WI38 (cell line): ENCODE measurements around the gene RSAD1.

Experiments
- H3K4me3 ChIP-seq: 2 replicates; pipeline ENCODE4 v1.5.1; 2011; ENCODE audit warnings: low read depth, mild to moderate bottlenecking, control low read depth, low read length
- CTCF ChIP-seq: IDR thresholded peaks from 2 replicates; pipeline ENCODE4 v1.5.1; 2012; ENCODE audit warnings: low read depth, mild to moderate bottlenecking, control low read depth, low read length

The RSAD1 gene

GRCh38 chr17:50440172-50440837 is 38.4 kb upstream of the RSAD1 start:
- TF ChIP-seq CTCF: no peak
- H3K4me3 ChIP-seq: no peak overlapping the region

DNA sequence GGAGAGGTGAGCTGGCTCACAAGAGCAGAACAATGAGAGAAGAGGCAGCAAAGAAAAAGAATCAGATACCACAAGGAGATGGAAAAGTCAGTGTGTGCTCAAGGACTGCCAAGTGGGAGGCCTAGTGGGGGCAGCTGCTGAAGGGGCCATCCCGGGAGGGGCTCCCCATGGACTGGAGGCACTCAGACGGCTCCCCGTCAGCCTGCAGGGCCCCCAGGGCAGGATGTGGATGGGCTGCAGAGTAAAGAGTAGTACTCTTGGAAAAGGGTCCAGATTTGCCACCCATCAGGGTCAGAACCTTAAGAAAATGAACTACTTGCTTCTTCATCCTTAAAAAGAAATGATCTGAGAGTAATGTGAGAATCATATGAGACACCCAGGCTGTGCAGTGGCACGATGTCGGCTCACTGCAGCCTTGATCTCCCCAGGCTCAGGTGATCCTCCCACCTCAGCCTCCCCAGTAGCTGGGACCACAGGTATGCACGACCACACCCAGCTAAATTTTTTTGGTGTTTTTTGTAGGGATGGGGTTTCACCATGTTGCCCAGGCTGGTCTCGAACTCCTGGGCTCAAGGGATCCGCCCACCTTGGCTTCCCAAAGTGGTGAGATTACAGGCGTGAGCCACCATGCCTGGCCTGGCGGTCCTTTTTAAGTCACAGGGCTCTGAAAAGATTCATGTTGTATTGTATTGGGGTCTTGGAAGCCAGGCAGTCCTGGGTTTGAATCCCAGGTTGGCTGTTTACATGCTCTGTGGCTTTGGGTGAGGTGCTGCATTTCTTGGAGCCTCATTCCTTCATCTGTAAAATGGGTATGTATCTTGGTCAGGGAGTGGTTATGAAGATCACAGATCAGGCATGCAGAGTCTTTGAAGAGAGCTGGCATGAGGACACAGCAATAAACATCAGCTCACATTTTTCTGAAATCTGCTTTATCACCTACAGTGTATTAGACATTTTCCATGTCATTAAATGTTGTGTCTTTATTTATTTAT is 37.5 kb upstream of the RSAD1 start:
- no peak for TF ChIP-seq CTCF
- H3K4me3 ChIP-seq: no peak overlapping the region

DNA sequence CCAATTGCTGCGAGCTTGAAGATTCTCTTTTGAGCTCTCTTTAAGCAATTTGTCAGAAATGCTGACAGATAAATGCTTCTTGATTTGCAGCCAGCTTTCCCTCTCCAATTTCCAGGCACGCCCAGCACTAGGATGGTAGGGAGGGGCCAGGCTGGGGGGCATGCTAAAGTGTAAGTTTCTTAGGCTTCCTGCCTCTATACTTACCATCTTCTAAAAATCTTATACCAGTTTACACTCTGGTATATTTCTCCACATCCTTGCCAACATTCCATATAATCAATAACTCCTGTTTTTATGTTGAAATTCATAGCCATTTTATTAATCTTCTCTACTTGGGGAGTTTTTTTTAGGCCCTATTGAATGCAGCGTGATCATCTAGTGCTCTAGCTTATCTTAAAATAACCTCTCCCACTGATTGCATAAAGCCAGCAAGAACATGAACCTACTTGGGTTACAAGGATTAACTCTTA is 35.1 kb upstream of the RSAD1 start:
- no peak for TF ChIP-seq CTCF
- H3K4me3 ChIP-seq: no peak overlapping the region

GRCh38 chr17:50444841-50445715 is 33.6 kb upstream of the RSAD1 start:
- no peak overlapping the region for H3K4me3 ChIP-seq
- no peak for TF ChIP-seq CTCF

- TF ChIP-seq CTCF: no peak
- no peak overlapping the region for H3K4me3 ChIP-seq
Observed at GRCh38 chr17:50445730-50446325, 32.8 kb upstream of the RSAD1 start.

- no peak for TF ChIP-seq CTCF
- no peak overlapping the region for H3K4me3 ChIP-seq
Observed at GRCh38 chr17:50447870-50448595, 30.6 kb upstream of the RSAD1 start.
